Trophoblast cell (in vitro differentiated cells and primary cell): ENCODE data around the gene GFOD1.
"Not testable (repeated sequence)": the region's sequence is repeated elsewhere in the genome, so short reads cannot be mapped to it uniquely, and the experiment has no call there.

ENCODE experiments used
- DNase-seq, 2 donors: peaks; one replicate each; pipeline ENCODE4 v3.0.0-alpha.2; 2016
- H2AFZ ChIP-seq: 2 replicates; pipeline ENCODE4 v1.6.1; 2013; ENCODE audit warnings: low read length, moderate library complexity, mild to moderate bottlenecking; ENCODE audit not compliant: insufficient read depth, poor library complexity
- H2AK5ac ChIP-seq: 2 replicates; pipeline ENCODE4 v1.6.1; 2013; ENCODE audit warnings: mild to moderate bottlenecking, low read length
- H2BK120ac ChIP-seq: 2 replicates; pipeline ENCODE4 v1.6.1; 2013; ENCODE audit warnings: low read length, mild to moderate bottlenecking, moderate library complexity; ENCODE audit not compliant: insufficient read depth, poor library complexity
- H2BK12ac ChIP-seq: 2 replicates; pipeline ENCODE4 v1.6.1; 2013; ENCODE audit warnings: mild to moderate bottlenecking, low read length, moderate library complexity
- H2BK5ac ChIP-seq: 2 replicates; pipeline ENCODE4 v1.6.1; 2013; ENCODE audit warnings: low read length, low read depth, moderate library complexity, mild to moderate bottlenecking; ENCODE audit not compliant: poor library complexity
- H3K14ac ChIP-seq: 2 replicates; pipeline ENCODE4 v1.6.1; 2013; ENCODE audit warnings: mild to moderate bottlenecking, low read length
- H3K18ac ChIP-seq: 2 replicates; pipeline ENCODE4 v1.6.1; 2013; ENCODE audit warnings: mild to moderate bottlenecking, low read length
- H3K23ac ChIP-seq: 2 replicates; pipeline ENCODE4 v1.6.1; 2013; ENCODE audit warnings: low read length
- H3K27ac ChIP-seq: 2 replicates; pipeline ENCODE4 v1.5.1; 2013; ENCODE audit warnings: low read depth, mild to moderate bottlenecking, inconsistent platforms, low read length, moderate library complexity
- H3K27me3 ChIP-seq: 2 replicates; pipeline ENCODE4 v1.6.1; 2013; ENCODE audit warnings: inconsistent platforms, mild to moderate bottlenecking, low read length, moderate library complexity; ENCODE audit not compliant: insufficient read depth
- H3K36me3 ChIP-seq, 2 experiments: 1 replicate in 1 of 2; 2 replicates in 1 of 2; pipeline ENCODE4 v1.6.1; 2013; ENCODE audit warnings: low read length in 2 of 2, mild to moderate bottlenecking in 2 of 2, moderate library complexity in 1 of 2; ENCODE audit not compliant: insufficient read depth in 2 of 2, control insufficient read depth in 1 of 2
- H3K4ac ChIP-seq: 2 replicates; pipeline ENCODE4 v1.6.1; 2013; ENCODE audit warnings: low read depth, mild to moderate bottlenecking, low read length, moderate library complexity
- H3K4me1 ChIP-seq, 2 experiments: 1 replicate in 1 of 2; 2 replicates in 1 of 2; pipeline ENCODE4 v1.6.1; 2013; ENCODE audit warnings: low read length in 2 of 2, mild to moderate bottlenecking in 2 of 2, moderate library complexity in 1 of 2; ENCODE audit not compliant: insufficient read depth in 2 of 2, control insufficient read depth in 1 of 2
- H3K4me2 ChIP-seq: 2 replicates; pipeline ENCODE4 v1.6.1; 2013; ENCODE audit warnings: inconsistent platforms, mild to moderate bottlenecking, low read length, moderate library complexity
- H3K4me3 ChIP-seq: 2 replicates; pipeline ENCODE4 v1.5.1; 2013; ENCODE audit warnings: mild to moderate bottlenecking, low read depth, low read length, inconsistent platforms
- H3K79me1 ChIP-seq: one replicate; pipeline ENCODE4 v1.6.1; 2013; ENCODE audit warnings: low read length
- H3K79me2 ChIP-seq: 2 replicates; pipeline ENCODE4 v1.6.1; 2013; ENCODE audit warnings: low read length, mild to moderate bottlenecking; ENCODE audit not compliant: control insufficient read depth, insufficient read depth, poor library complexity
- H3K9ac ChIP-seq: 2 replicates; pipeline ENCODE4 v1.6.1; 2013; ENCODE audit warnings: mild to moderate bottlenecking, low read length
- H3K9me3 ChIP-seq: 2 replicates; pipeline ENCODE4 v1.6.1; 2013; ENCODE audit warnings: low read depth, mild to moderate bottlenecking, control low read depth, inconsistent platforms, low read length; ENCODE audit not compliant: insufficient read depth
- H4K12ac ChIP-seq: 2 replicates; pipeline ENCODE4 v1.6.1; 2013; ENCODE audit warnings: low read depth, mild to moderate bottlenecking, low read length, moderate library complexity
- H4K8ac ChIP-seq: 2 replicates; pipeline ENCODE4 v1.6.1; 2013; ENCODE audit warnings: low read depth, mild to moderate bottlenecking, low read length, moderate library complexity
- H4K91ac ChIP-seq: one replicate; pipeline ENCODE4 v1.6.1; 2013; ENCODE audit warnings: low read depth, mild to moderate bottlenecking, low read length, moderate library complexity
- WGBS: extraction: QIAGEN DNeasy Blood & Tissue Kit; methylation state at CpG from one replicate; pipeline ENCODE4 v1.1.7; 2013; ENCODE audit warnings: missing lambda C conversion rate; ENCODE audit not compliant: insufficient read length, insufficient coverage; ENCODE audit errors: extremely low coverage; 5-methylcytosine and 5-hydroxymethylcytosine counted together

The GFOD1 gene

DNA sequence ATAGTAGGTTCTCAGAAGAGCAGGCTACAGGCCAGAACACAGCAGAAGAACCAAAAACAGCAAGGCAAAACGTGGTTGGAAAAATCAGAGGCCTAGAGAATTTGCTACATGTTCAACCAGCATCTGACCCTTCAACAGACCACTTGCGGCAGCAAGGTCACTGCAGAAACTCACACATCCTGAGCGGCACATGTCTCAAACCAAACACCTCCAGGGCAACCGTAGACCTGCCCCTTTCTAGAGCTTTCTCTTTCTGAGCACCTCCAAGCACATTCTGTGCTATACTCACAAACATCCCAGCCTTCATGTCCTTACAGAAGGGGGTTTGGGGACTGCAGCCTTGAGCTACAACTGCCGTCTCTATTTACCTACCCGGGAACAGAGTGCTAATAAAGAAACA lies 52.6 kb downstream of the GFOD1 start:
- no peak overlapping the region for H3K4me2 ChIP-seq
- WGBS, result no CpG with 5 or more reads among the region's 6 CpGs
- no peak overlapping the region for H2BK120ac ChIP-seq

GRCh38 chr6:13434135-13434775 lies 53.1 kb downstream of the GFOD1 start:
- H3K79me2 ChIP-seq, H2BK12ac ChIP-seq, H3K14ac ChIP-seq, H3K18ac ChIP-seq, H3K79me1 ChIP-seq, H3K23ac ChIP-seq, DNase-seq, H3K9me3 ChIP-seq, H3K27me3 ChIP-seq, H3K4me3 ChIP-seq, H2AFZ ChIP-seq, H2BK120ac ChIP-seq, H3K4me1 ChIP-seq, H3K4me2 ChIP-seq, H3K27ac ChIP-seq, H3K9ac ChIP-seq, H4K91ac ChIP-seq, H4K8ac ChIP-seq, H3K4ac ChIP-seq, H2AK5ac ChIP-seq, H3K36me3 ChIP-seq, H2BK5ac ChIP-seq, H4K12ac ChIP-seq: not testable (repeated sequence)

More for the DNA sequence above, 52.6 kb downstream of the GFOD1 start:
- Histone ChIP-seq H3K27ac (no peak overlapping the region), H3K79me1 (no peaks in the 10 kb centered on the region), H3K23ac (no peak overlapping the region), H3K9me3 (no peaks in the 10 kb centered on the region), H3K27me3 (no peaks in the 10 kb centered on the region), H2BK5ac (no peak overlapping the region), H2AFZ (no peak overlapping the region), H4K91ac (no peak overlapping the region), H2BK12ac (no peak overlapping the region), H3K4ac (no peak overlapping the region), H3K36me3 (no peaks in the 10 kb centered on the region), H4K8ac (no peak overlapping the region), H3K4me1 (no peaks in the 10 kb centered on the region), H3K14ac (no peak overlapping the region), H2AK5ac (no peak overlapping the region), H3K18ac (no peak overlapping the region), H3K4me3 (no peak overlapping the region), H3K79me2 (no peaks in the 10 kb centered on the region), H4K12ac (no peak overlapping the region), H3K9ac (no peak overlapping the region)
- no peak for DNase-seq

GRCh38 chr6:13433709-13434121 lies 53.7 kb downstream of the GFOD1 start:
- WGBS, result no CpG with 5 or more reads among the region's 5 CpGs

GRCh38 chr6:13432526-13433184 lies 54.7 kb downstream of the GFOD1 start:
- Histone ChIP-seq H3K9me3 (no peaks in the 10 kb centered on the region), H3K23ac (no peak overlapping the region), H2BK120ac (no peak overlapping the region), H3K14ac (no peak overlapping the region), H3K4ac (no peak overlapping the region), H3K79me2 (no peaks in the 10 kb centered on the region), H3K9ac (peak overlapping the region; percentile 64), H3K27me3 (no peaks in the 10 kb centered on the region), H2AK5ac (no peak overlapping the region), H3K79me1 (peaks cover 2% of the 10 kb centered on the region), H2BK12ac (no peak overlapping the region), H4K91ac (no peak overlapping the region), H3K27ac (no peak overlapping the region), H2BK5ac (no peak overlapping the region), H3K36me3 (no peaks in the 10 kb centered on the region), H4K12ac (no peak overlapping the region), H3K4me3 (no peak overlapping the region), H3K4me2 (no peak overlapping the region), H4K8ac (no peak overlapping the region), H2AFZ (no peak overlapping the region), H3K4me1 (peaks cover 9 to 14% of the 10 kb centered on the region in 2 experiments), H3K18ac (no peak overlapping the region)
- DNase-seq, result no peak
- WGBS, result no CpG with 5 or more reads among the region's 4 CpGs

More at GRCh38 chr6:13433709-13434121, 53.7 kb downstream of the GFOD1 start:
- no peak overlapping the region for H4K12ac ChIP-seq
- H4K91ac ChIP-seq, result no peak overlapping the region
- H3K4me2 ChIP-seq, result no peak overlapping the region
- H3K18ac ChIP-seq, result no peak overlapping the region
- no peaks in the 10 kb centered on the region for H3K36me3 ChIP-seq
- H2BK12ac ChIP-seq, result no peak overlapping the region
- no peak overlapping the region for H2AK5ac ChIP-seq
- no peak overlapping the region for H3K23ac ChIP-seq
- H3K4me3 ChIP-seq, result no peak overlapping the region
- H2AFZ ChIP-seq, result no peak overlapping the region
- no peaks in the 10 kb centered on the region for H3K79me2 ChIP-seq
- no peak overlapping the region for H3K14ac ChIP-seq
- no peak overlapping the region for H4K8ac ChIP-seq
- H2BK5ac ChIP-seq, result no peak overlapping the region
- H3K4ac ChIP-seq, result no peak overlapping the region
- peaks cover 2 to 7% of the 10 kb centered on the region in 2 experiments for H3K4me1 ChIP-seq
- no peaks in the 10 kb centered on the region for H3K9me3 ChIP-seq
- no peaks in the 10 kb centered on the region for H3K79me1 ChIP-seq
- H3K27ac ChIP-seq, result no peak overlapping the region
- H2BK120ac ChIP-seq, result no peak overlapping the region
- H3K9ac ChIP-seq, result no peak overlapping the region
- H3K27me3 ChIP-seq, result no peaks in the 10 kb centered on the region
- DNase-seq, result no peak
